ENCODE results near the gene ZNF569.

DNA sequence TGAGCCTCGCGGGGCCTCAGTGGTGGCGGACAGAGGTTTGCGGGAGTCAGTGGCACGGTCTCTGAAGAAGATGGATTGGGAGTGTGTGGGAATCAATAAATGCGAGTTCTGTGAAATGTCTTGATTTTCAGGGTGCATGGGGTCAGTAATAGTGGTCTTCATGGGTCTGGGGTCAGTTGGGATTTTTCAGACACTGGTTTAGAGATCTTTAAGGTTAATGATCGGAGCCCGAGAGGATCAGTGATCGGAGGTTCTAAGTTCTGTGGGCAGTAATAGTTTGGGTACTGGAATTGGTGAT is 39.9 kb upstream of the ZNF569 start:
- TF ChIP-seq, protein P1, sequence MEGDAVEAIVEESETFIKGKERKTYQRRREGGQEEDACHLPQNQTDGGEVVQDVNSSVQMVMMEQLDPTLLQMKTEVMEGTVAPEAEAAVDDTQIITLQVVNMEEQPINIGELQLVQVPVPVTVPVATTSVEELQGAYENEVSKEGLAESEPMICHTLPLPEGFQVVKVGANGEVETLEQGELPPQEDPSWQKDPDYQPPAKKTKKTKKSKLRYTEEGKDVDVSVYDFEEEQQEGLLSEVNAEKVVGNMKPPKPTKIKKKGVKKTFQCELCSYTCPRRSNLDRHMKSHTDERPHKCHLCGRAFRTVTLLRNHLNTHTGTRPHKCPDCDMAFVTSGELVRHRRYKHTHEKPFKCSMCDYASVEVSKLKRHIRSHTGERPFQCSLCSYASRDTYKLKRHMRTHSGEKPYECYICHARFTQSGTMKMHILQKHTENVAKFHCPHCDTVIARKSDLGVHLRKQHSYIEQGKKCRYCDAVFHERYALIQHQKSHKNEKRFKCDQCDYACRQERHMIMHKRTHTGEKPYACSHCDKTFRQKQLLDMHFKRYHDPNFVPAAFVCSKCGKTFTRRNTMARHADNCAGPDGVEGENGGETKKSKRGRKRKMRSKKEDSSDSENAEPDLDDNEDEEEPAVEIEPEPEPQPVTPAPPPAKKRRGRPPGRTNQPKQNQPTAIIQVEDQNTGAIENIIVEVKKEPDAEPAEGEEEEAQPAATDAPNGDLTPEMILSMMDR (IDR thresholded peaks at IDR 0.05): no peak
- TF ChIP-seq POLR2AphosphoS5 (IDR thresholded peaks at IDR 0.05; ENCODE audit: insufficient read depth in 1 of 2, low read depth in 1 of 2): no peak
- no peak for TF ChIP-seq POLR2A (IDR thresholded peaks at IDR 0.05)
